GM23338 (cell line): ENCODE data around the gene JAK3. TPM values are rescaled to one million over a fixed set of nuclear protein-coding genes. Genes with fewer than 3 reads are reported as not detected.

ENCODE experiments used
- ATAC-seq: fragments of 200-7000 bp; cut with Tn5 transposase; 3 replicates; pipeline ENCODE4 v1.9.1; 2020
- DNase-seq: peaks from one replicate; pipeline ENCODE4 v3.0.0-alpha.2; 2015; ENCODE audit warnings: low spot score
- H2AFZ ChIP-seq: fragments of 200-600 bp; sonication (generic); 2 replicates; pipeline ENCODE4 v1.8.0; 2016; ENCODE audit warnings: antibody characterized with exemption, mild to moderate bottlenecking, moderate library complexity
- H3F3A ChIP-seq: fragments of 200-600 bp; sonication (generic); replicated peaks from 2 replicates; pipeline ENCODE4 v1.8.0; 2017; ENCODE audit warnings: antibody characterized with exemption, mixed run types, low read depth
- H3K27ac ChIP-seq: fragments of 200-600 bp; sonication (generic); 2 replicates; pipeline ENCODE4 v1.6.1; 2016; ENCODE audit warnings: low read depth
- H3K27me3 ChIP-seq: fragments of 200-600 bp; sonication (generic); 2 replicates; pipeline ENCODE4 v1.8.0; 2016; ENCODE audit warnings: mild to moderate bottlenecking, mixed run types, moderate library complexity; ENCODE audit not compliant: insufficient read depth
- H3K36me3 ChIP-seq: fragments of 200-600 bp; sonication (generic); 2 replicates; pipeline ENCODE4 v1.8.0; 2016; ENCODE audit warnings: mild to moderate bottlenecking; ENCODE audit not compliant: insufficient read depth
- H3K4me1 ChIP-seq: fragments of 200-600 bp; sonication (generic); 2 replicates; pipeline ENCODE4 v1.8.0; 2016; ENCODE audit warnings: mild to moderate bottlenecking, moderate library complexity; ENCODE audit not compliant: insufficient read depth
- H3K4me2 ChIP-seq: fragments of 200-600 bp; sonication (generic); 2 replicates; pipeline ENCODE4 v1.7.1; 2017; ENCODE audit warnings: mixed run types
- H3K4me3 ChIP-seq: fragments of 200-600 bp; sonication (generic); 2 replicates; pipeline ENCODE4 v1.6.1; 2016; ENCODE audit warnings: mixed run types
- H3K79me2 ChIP-seq: fragments of 200-600 bp; sonication (generic); replicated peaks from 2 replicates; pipeline ENCODE4 v1.8.0; 2017; ENCODE audit warnings: mild to moderate bottlenecking; ENCODE audit not compliant: insufficient read depth
- H3K9me2 ChIP-seq: fragments of 200-600 bp; sonication (generic); 2 replicates; pipeline ENCODE4 v1.8.0; 2017; ENCODE audit not compliant: insufficient read depth
- H4K20me1 ChIP-seq: fragments of 200-600 bp; sonication (generic); replicated peaks from 2 replicates; pipeline ENCODE4 v1.8.0; 2017; ENCODE audit warnings: mild to moderate bottlenecking; ENCODE audit not compliant: insufficient read depth
- H3K27ac Mint-ChIP-seq: 2 replicates; pipeline ENCODE4 v1.8.0; 2020; ENCODE audit warnings: inconsistent platforms, mild to moderate bottlenecking, moderate library complexity, mixed read lengths
- H3K27me3 Mint-ChIP-seq: 3 replicates; pipeline ENCODE4 v1.8.0; 2022; ENCODE audit warnings: low read depth, mild to moderate bottlenecking, moderate library complexity, mixed read lengths, inconsistent platforms; ENCODE audit not compliant: insufficient read depth, poor library complexity
- H3K36me3 Mint-ChIP-seq: 3 replicates; pipeline ENCODE4 v1.8.0; 2021; ENCODE audit warnings: low read depth, mild to moderate bottlenecking, inconsistent platforms, moderate library complexity, mixed read lengths
- H3K4me1 Mint-ChIP-seq: 3 replicates; pipeline ENCODE4 v1.8.0; 2020; ENCODE audit warnings: mild to moderate bottlenecking, inconsistent platforms, mixed read lengths
- H3K4me3 Mint-ChIP-seq: 3 replicates; pipeline ENCODE4 v1.8.0; 2021; ENCODE audit warnings: moderate library complexity, mild to moderate bottlenecking, inconsistent platforms, mixed read lengths
- H3K9me3 Mint-ChIP-seq: 3 replicates; pipeline ENCODE4 v1.8.0; 2020; ENCODE audit warnings: moderate library complexity, mild to moderate bottlenecking, inconsistent platforms, mixed read lengths
- CREB1 ChIP-seq: fragments of 250-450 bp; sonication (Bioruptor Pico); IDR thresholded peaks from 2 replicates; pipeline ENCODE4 v1.5.0; 2020; ENCODE audit warnings: low read depth, mild to moderate bottlenecking, moderate library complexity
- CTCF ChIP-seq, 2 experiments: fragments of 200-600 bp in 1 of 2; sonication (generic) in 1 of 2; conservative IDR thresholded peaks; 2 replicates each; pipeline versions ENCODE4 v1.5.1 to v1.6.1; 2016 to 2017; ENCODE audit warnings: antibody characterized with exemption in 2 of 2, low read depth in 2 of 2, mild to moderate bottlenecking in 2 of 2, moderate library complexity in 1 of 2
- ETS1 ChIP-seq: IDR thresholded peaks from 2 replicates; pipeline ENCODE4 v1.6.1; 2016; ENCODE audit warnings: antibody characterized with exemption
- EZH2 ChIP-seq: fragments of 200-600 bp; sonication (generic); IDR thresholded peaks from one replicate; pipeline ENCODE4 v1.8.0; 2017; ENCODE audit warnings: antibody characterized with exemption, mild to moderate bottlenecking, low read depth; ENCODE audit not compliant: unreplicated experiment
- EZH2phosphoT487 ChIP-seq: fragments of 200-600 bp; sonication (generic); IDR thresholded peaks from one replicate; pipeline ENCODE4 v1.8.1; 2018; ENCODE audit warnings: antibody characterized with exemption; ENCODE audit not compliant: unreplicated experiment
- JUNB ChIP-seq: IDR thresholded peaks from one replicate; pipeline ENCODE4 v1.6.1; 2016; ENCODE audit warnings: antibody characterized with exemption; ENCODE audit not compliant: unreplicated experiment
- NANOG ChIP-seq: IDR thresholded peaks from 2 replicates; pipeline ENCODE4 v1.6.1; 2016; ENCODE audit warnings: antibody characterized with exemption, borderline replicate concordance
- POLR2AphosphoS5 ChIP-seq: IDR thresholded peaks from 2 replicates; pipeline ENCODE4 v1.6.1; 2016; ENCODE audit warnings: antibody characterized with exemption, low read depth
- STAT1 ChIP-seq: IDR thresholded peaks from one replicate; pipeline ENCODE4 v1.6.1; 2016; ENCODE audit warnings: antibody characterized with exemption; ENCODE audit not compliant: unreplicated experiment
- ZNF114 ChIP-seq: fragments of 250-450 bp; sonication (Bioruptor Pico); IDR thresholded peaks from 2 replicates; pipeline ENCODE4 v1.5.0; 2020; ENCODE audit warnings: mild to moderate bottlenecking, moderate library complexity
- ZNF331 ChIP-seq: fragments of 250-450 bp; sonication (Bioruptor Pico); IDR thresholded peaks from 2 replicates; pipeline ENCODE4 v1.5.0; 2020; ENCODE audit warnings: low read depth, mild to moderate bottlenecking, moderate library complexity
- ZNF462 ChIP-seq: fragments of 250-450 bp; sonication (Bioruptor Pico); IDR thresholded peaks from 2 replicates; pipeline ENCODE4 v1.5.0; 2020; ENCODE audit warnings: mild to moderate bottlenecking, moderate library complexity
- polyA plus RNA-seq: library from polyadenylated mRNA; unstranded; fragments of >200 nt; fragmentation: Nextera tagmentation; extraction: Ambion mirVana; gene quantifications from 2 replicates; pipeline ENCODE4 v1.2.1, GENCODE V29; 2016
- total RNA-seq: library from RNA; depleted of rRNA; stranded (reverse); fragments of >200 nt; shearing (Covaris generic); gene quantifications from 2 replicates; pipeline ENCODE4 v1.2.3, GENCODE V29; 2014
- TF ChIP-seq, protein P1 (sequence below): IDR thresholded peaks from one replicate; pipeline ENCODE4 v1.6.1; 2018; ENCODE audit warnings: antibody characterized with exemption; ENCODE audit not compliant: unreplicated experiment

JAK3 gene
- total and polyA plus RNA-seq, 2 experiments from 2014 or later: 2.9 to 5.4 TPM

DNA sequence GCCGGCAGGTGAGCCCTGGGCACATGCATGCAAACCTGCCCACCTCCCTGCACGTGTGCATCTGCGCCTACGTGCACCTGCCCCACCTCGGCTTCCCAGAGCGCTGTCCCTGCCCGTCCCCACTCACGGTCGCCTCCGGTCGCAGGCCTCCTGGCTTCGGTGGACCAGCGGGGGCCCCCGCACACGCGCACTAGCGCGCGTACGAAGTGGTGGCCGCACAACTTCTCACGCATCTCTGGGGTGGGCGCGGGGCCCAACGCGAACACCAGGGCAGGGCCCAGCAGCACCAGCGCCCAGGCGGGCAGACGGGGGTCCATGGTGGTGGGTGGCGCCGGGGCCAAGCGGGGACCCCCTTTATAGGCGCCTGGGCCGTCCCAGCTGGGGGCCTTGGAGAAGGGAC lies 26.6 kb downstream of the JAK3 start, which contains the start of gene INSL3:
Gene INSL3 (minus strand): TSS at position 330 of the 400 bp plus-strand sequence. CDS start 13 bp downstream, at position 317.
- Mint-ChIP-seq H3K36me3 (no peaks in the 10 kb centered on the region), H3K4me3 (no peak within 1 kb of the TSS), H3K27me3 (peaks cover 16% of the 10 kb centered on the region), H3K4me1 (no peaks in the 10 kb centered on the region), H3K9me3 (no peaks in the 10 kb centered on the region), H3K27ac (no peak within 1 kb of the TSS)
- Histone ChIP-seq H3K4me2 (no peak within 1 kb of the TSS), H3K9me2 (no peaks in the 10 kb centered on the region), H3K36me3 (no peaks in the 10 kb centered on the region), H3F3A (no peaks in the 10 kb centered on the region), H3K79me2 (no peaks in the 10 kb centered on the region), H4K20me1 (no peaks in the 10 kb centered on the region), H3K27ac (no peak within 1 kb of the TSS), H2AFZ (no peak within 1 kb of the TSS), H3K4me3 (no peak within 1 kb of the TSS), H3K27me3 (no peaks in the 10 kb centered on the region), H3K4me1 (no peaks in the 10 kb centered on the region)
- no peak for DNase-seq
- ATAC-seq: no peak
- TF ChIP-seq ZNF462 (CRISPR knock-in tag) (no peak), NANOG (no peak), CREB1 (no peak), ZNF114 (CRISPR knock-in tag) (no peak), POLR2AphosphoS5 (no peak), STAT1 (no peak), CTCF (conservative IDR thresholded peaks at IDR 0.05; ENCODE audit: low read depth in 2 of 2) (no peak), JUNB (no peak), ETS1 (no peak), ZNF331 (no peak), EZH2 (no peak), EZH2phosphoT487 (no peak)
- TF ChIP-seq, protein P1, sequence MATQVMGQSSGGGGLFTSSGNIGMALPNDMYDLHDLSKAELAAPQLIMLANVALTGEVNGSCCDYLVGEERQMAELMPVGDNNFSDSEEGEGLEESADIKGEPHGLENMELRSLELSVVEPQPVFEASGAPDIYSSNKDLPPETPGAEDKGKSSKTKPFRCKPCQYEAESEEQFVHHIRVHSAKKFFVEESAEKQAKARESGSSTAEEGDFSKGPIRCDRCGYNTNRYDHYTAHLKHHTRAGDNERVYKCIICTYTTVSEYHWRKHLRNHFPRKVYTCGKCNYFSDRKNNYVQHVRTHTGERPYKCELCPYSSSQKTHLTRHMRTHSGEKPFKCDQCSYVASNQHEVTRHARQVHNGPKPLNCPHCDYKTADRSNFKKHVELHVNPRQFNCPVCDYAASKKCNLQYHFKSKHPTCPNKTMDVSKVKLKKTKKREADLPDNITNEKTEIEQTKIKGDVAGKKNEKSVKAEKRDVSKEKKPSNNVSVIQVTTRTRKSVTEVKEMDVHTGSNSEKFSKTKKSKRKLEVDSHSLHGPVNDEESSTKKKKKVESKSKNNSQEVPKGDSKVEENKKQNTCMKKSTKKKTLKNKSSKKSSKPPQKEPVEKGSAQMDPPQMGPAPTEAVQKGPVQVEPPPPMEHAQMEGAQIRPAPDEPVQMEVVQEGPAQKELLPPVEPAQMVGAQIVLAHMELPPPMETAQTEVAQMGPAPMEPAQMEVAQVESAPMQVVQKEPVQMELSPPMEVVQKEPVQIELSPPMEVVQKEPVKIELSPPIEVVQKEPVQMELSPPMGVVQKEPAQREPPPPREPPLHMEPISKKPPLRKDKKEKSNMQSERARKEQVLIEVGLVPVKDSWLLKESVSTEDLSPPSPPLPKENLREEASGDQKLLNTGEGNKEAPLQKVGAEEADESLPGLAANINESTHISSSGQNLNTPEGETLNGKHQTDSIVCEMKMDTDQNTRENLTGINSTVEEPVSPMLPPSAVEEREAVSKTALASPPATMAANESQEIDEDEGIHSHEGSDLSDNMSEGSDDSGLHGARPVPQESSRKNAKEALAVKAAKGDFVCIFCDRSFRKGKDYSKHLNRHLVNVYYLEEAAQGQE: no peak
